Measurements from ENCODE around the gene MPP3.

The MPP3 gene

DNA sequence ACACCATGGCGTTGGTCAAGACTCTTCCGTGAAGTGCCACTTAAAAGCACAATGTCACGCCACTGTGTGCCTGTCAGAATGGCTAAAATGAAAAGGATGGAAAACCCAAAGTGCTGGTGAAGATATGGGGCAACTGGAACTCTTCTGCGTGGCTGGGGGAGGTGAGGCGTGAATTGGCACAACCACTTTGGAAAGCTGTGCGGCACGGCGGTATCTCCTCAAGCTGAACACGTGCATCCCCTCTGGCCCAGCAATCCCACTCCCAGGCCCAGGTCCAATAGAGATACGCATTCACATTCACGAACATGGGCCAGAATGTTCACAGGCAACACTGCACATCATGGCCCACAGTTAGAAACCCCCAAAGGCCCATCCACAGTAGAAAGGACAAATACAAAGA lies 63.1 kb downstream of the MPP3 start:
- no peak for DNase-seq (ENCODE audit: extremely low read depth, low read depth)
- TF ChIP-seq, protein P1, sequence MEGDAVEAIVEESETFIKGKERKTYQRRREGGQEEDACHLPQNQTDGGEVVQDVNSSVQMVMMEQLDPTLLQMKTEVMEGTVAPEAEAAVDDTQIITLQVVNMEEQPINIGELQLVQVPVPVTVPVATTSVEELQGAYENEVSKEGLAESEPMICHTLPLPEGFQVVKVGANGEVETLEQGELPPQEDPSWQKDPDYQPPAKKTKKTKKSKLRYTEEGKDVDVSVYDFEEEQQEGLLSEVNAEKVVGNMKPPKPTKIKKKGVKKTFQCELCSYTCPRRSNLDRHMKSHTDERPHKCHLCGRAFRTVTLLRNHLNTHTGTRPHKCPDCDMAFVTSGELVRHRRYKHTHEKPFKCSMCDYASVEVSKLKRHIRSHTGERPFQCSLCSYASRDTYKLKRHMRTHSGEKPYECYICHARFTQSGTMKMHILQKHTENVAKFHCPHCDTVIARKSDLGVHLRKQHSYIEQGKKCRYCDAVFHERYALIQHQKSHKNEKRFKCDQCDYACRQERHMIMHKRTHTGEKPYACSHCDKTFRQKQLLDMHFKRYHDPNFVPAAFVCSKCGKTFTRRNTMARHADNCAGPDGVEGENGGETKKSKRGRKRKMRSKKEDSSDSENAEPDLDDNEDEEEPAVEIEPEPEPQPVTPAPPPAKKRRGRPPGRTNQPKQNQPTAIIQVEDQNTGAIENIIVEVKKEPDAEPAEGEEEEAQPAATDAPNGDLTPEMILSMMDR (IDR thresholded peaks at IDR 0.05; ENCODE audit: low read depth, low read length): no peak

DNA sequence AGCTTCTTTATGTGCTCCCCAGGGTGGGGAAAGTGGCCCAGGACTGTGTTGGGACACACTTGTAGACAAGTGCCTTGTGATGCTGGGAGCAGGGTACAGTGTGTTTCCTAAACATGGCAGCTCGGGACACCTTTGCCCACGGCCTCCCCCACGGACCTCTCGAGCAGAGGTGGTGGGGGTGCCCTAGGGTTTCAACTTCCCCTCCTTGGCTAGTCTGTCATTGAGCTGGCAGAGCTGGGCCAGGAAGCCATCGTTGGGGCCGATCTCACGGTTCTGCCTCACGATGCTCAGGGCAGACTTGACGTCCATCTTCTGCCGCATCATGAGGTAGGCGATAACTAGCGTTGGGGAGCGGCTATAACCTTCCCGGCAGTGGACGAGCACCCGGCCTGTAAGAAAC lies 63.5 kb downstream of the MPP3 start:
- TF ChIP-seq, protein P1 (IDR thresholded peaks at IDR 0.05; ENCODE audit: low read depth, low read length): no peak
- no peak for DNase-seq (ENCODE audit: extremely low read depth, low read depth)

DNA sequence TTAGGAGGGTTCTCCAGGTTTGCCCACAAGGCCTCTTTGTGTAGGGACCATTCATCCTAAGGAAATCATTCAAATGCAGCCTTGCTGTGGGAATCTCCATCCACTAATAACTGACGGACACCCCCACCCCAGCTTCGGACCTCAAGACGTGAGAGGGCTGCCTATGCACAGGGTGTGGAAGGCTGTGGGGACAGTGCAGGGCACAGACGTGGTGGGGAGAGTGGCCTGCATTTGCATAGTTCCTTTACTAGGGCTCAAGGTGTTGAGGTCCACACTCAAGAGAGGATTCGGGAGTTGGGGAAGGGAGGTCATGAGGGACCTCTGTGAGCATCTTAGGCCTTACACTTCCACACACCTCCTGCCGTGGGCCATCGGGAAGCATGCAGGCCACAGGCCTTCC lies 64.0 kb downstream of the MPP3 start:
- no peak for DNase-seq (ENCODE audit: extremely low read depth, low read depth)
- TF ChIP-seq, protein P1 (IDR thresholded peaks at IDR 0.05; ENCODE audit: low read depth, low read length): no peak

DNA sequence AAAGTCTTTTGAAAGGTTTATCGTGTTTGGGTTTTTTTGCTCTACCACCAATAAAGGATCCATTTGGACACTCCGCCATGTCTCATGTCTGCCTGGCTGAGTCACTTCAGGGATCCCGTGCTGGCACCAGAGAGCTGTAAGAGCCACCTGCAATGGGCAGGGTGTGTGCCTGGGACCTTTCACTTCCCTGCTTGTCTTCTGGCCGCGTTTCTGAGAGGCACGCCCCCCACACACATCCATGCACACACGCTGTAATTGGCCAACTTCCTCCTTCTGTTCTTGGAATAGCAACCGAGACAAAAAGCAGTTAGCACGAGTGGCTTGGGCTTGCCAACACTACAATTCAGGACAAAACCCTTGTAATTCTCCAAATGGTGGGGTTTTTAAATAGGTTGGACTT lies 64.6 kb downstream of the MPP3 start:
- TF ChIP-seq, protein P1 (IDR thresholded peaks at IDR 0.05; ENCODE audit: low read depth, low read length): no peak
- DNase-seq (ENCODE audit: extremely low read depth, low read depth): no peak

DNA sequence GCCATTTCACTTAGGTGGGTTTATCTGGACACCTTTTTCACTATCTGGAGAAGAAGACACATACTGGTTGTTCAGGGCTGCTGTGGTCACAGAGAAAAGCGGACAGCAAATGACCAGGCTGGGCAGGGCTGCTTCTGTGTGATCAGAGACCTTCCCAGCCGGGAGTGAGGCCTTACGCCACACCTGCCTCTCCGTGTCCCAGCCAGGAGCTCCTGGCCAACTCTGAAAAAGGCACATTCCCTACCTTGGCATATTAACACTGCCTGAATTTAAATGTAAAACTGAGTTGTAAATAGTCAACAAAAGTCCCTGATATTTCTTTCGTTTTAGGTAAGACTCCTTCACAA lies 65.3 kb downstream of the MPP3 start:
- TF ChIP-seq, protein P1 (IDR thresholded peaks at IDR 0.05; ENCODE audit: low read depth, low read length): no peak
- no peak for DNase-seq (ENCODE audit: extremely low read depth, low read depth)

DNA sequence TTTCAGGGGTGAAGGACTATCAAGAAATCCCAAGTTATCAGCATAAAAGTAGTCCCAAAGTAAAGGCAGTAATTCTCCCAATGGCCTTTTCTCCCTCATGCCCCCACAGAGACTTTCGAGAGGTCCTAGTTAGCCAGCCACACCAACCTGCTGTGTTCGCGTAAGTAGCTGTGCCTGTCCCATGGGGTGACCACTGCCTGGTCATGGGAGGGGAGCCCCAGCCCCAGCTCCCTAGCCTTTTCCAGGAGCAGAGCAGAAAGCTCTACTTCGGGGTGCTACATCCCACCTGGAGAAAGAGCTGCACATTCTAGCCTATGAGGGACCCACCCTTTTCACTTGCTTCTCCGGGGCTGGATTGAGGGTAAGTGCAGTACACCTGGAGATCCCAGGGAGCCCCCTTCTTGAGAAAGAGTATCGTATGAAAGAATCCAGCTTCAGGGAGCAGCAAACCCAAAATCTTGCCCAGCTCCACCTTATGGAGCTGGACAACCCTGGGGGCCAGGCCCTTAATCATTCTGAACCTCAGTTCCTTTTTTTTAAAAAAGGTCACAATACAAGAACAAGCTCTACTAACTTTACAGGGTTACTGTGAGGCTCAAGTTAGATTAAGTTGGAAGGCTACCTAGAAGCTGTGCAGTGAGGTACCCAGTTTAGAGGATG lies 65.8 kb downstream of the MPP3 start:
- no peak for DNase-seq (ENCODE audit: extremely low read depth, low read depth)
- TF ChIP-seq, protein P1 (IDR thresholded peaks at IDR 0.05; ENCODE audit: low read depth, low read length): no peak

DNA sequence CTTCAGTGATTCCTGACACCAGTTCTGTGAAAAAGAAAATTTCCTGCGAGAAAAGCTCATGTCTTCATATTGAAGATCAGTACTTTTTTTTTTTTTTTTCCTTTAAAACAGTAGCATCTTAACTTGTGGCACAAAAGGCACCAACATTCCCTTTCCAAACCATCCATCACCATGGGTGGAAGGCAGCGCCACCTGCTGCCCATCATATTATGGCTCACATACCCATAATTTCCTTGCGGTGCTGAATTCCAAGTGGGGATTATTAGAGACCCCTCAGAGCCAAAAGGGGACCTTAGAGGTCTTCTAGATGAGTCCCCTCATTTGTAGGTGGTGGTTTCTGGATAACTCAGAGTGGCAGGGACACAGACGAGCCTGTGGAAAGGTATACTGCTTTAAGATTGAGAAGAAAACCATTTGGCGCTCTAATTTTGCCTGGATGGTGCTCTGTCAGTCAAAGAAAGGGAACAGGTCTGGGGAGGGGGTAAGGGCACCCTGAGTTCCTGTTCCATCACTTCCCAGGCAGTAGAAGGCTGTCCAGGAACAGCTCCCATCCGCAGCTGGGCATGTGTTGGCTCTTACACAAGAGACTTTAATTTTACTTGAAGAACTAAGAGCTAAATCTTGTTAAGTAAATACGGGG lies 66.4 kb downstream of the MPP3 start:
- TF ChIP-seq, protein P1 (IDR thresholded peaks at IDR 0.05; ENCODE audit: low read depth, low read length): peak; percentile 71
- DNase-seq (ENCODE audit: extremely low read depth, low read depth): no peak

Data from AG09319 (cell line).